ENCODE results near the gene MGAT4B. TPM values are rescaled to one million over a fixed set of nuclear protein-coding genes. Genes with fewer than 3 reads are reported as not detected.

The MGAT4B gene
- total and polyA plus RNA-seq, 2 of the 4 experiments (the other 2 are of a cell fraction): 73.7 to 155 TPM

- Histone ChIP-seq H4K20me1 (ENCODE audit: insufficient read depth, low read length) (peaks cover 16% of the 10 kb centered on the region), H3K27me3 (ENCODE audit: control insufficient read depth, insufficient read depth, low read length) (no peaks in the 10 kb centered on the region), H3K9me1 (ENCODE audit: insufficient read depth, low read length) (no peaks in the 10 kb centered on the region), H3K4ac (ENCODE audit: low read depth, low read length) (no peak overlapping the region), H4K8ac (ENCODE audit: low read depth in 2 of 2, low read length in 2 of 2) (peak overlapping the region in 1 of 2 experiments; percentile 12; a peak in 2 of 4 replicates), H3K9ac (ENCODE audit: low read depth, low read length) (0 out of 2 replicates have a peak overlapping the region, but pooled peaks have one; percentile 68), H2AK9ac (replicated peaks; ENCODE audit: low read depth, low read length, poor library complexity) (peak overlapping the region; percentile 29), H3K9me3 (ENCODE audit: control insufficient read depth, insufficient read depth, low read length) (no peaks in the 10 kb centered on the region), H2AFZ (replicated peaks; ENCODE audit: low read length, poor library complexity) (peak overlapping the region; percentile 92), H3K14ac (replicated peaks; ENCODE audit: low read depth, low read length) (no peak overlapping the region), H3K36me3 (ENCODE audit: control insufficient read depth, insufficient read depth, low read length) (peaks cover 46% of the 10 kb centered on the region), H3K4me3 (ENCODE audit: insufficient read depth, low read depth, low read length) (no peak overlapping the region), H2AK5ac (ENCODE audit: low read depth, low read length) (no peak overlapping the region; the same call in 1 of the 2 replicates), H4K91ac (ENCODE audit: insufficient read depth, low read depth, low read length) (no peak overlapping the region), H2BK20ac (ENCODE audit: low read depth, low read length) (no peak overlapping the region), H2BK120ac (ENCODE audit: low read depth, low read length) (no peak overlapping the region), H3K79me1 (ENCODE audit: low read depth in 1 of 2, low read length in 2 of 2) (peaks cover 4 to 22% of the 10 kb centered on the region in 2 experiments), H3K18ac (ENCODE audit: low read depth, low read length) (no peak overlapping the region), H4K5ac (ENCODE audit: low read depth, low read length) (no peak overlapping the region), H2BK5ac (ENCODE audit: low read depth, low read length, poor library complexity, severe bottlenecking) (no peak overlapping the region), H3K27ac (ENCODE audit: insufficient read depth, low read length) (no peak overlapping the region; the same call in 1 of the 2 replicates), H3K4me1 (ENCODE audit: control insufficient read depth, insufficient read depth, low read length) (peaks cover 9% of the 10 kb centered on the region; the same call in 1 of the 2 replicates), H3K56ac (ENCODE audit: extremely low read depth, insufficient read depth, low read length) (no peak overlapping the region), H3K4me2 (ENCODE audit: low read depth, low read length) (no peak overlapping the region), H2BK15ac (ENCODE audit: low read depth, low read length) (no peak overlapping the region), H3K23ac (ENCODE audit: low read depth, low read length) (no peak overlapping the region)
- ChIA-PET CTCF (no interaction called here), POLR2A (ENCODE audit: unreplicated experiment) (interaction anchor here (0.6 kb wide), 1 partner anchor 28 kb away, joined by 3 read pairs; no protein-coding TSS in a partner anchor)
- dilution Hi-C loops (cut with HindIII; ENCODE audit: low sequenced_read_pairs, unreplicated experiment) (no loop called here), in situ Hi-C loops (cut with MboI; ENCODE audit: low sequenced_read_pairs) (no loop called here), intact Hi-C loops (cut with micrococcal nuclease) (loop anchor here (1.0 kb wide), 2 partner anchors 34 to 65 kb away; partner anchors contain the start of gene MAML1)
- ATAC-seq (ENCODE audit: low read depth) (no peak), DNase-seq (no peak)
- whole genome bisulfite sequencing, 2 experiments (ENCODE audit: extremely low coverage in 2 of 2, insufficient read length in 1 of 2): 92% methylated on average over 17 of the region's 21 CpGs; no CpG with 5 or more reads in 1 of the 2 experiments
- no TSS peak for BruUV-seq (replicated peaks)
- TF ChIP-seq RAD21 (IDR thresholded peaks at IDR 0.05; ENCODE audit: low read length) (no peak), CHD1 (IDR thresholded peaks at IDR 0.05; ENCODE audit: low read depth, low read length) (no peak), MAZ (IDR thresholded peaks at IDR 0.05; ENCODE audit: borderline replicate concordance, low read depth, low read length) (no peak), RFX5 (IDR thresholded peaks at IDR 0.05; ENCODE audit: low read depth, low read length) (no peak), RCOR1 (IDR thresholded peaks at IDR 0.05; ENCODE audit: insufficient replicate concordance, low read length) (no peak), BHLHE40 (IDR thresholded peaks at IDR 0.05; ENCODE audit: low read depth, low read length) (no peak), FOS (IDR thresholded peaks at IDR 0.05; ENCODE audit: low read depth, low read length) (no peak), SMC3 (IDR thresholded peaks at IDR 0.05; ENCODE audit: low read depth, low read length) (no peak), MAFK (IDR thresholded peaks at IDR 0.05; ENCODE audit: low read depth, low read length) (no peak), CEBPB (IDR thresholded peaks at IDR 0.05; ENCODE audit: low read depth, low read length) (no peak), USF2 (IDR thresholded peaks at IDR 0.05; ENCODE audit: low read depth, low read length) (no peak), CTCF (conservative IDR thresholded peaks at IDR 0.05; ENCODE audit: low read depth, low read length) (no peak), POLR2A (IDR thresholded peaks at IDR 0.05; ENCODE audit: low read depth, low read length) (no peak), NFE2L2 (IDR thresholded peaks at IDR 0.05; ENCODE audit: low read depth, low read length) (no peak), MXI1 (IDR thresholded peaks at IDR 0.05; ENCODE audit: borderline replicate concordance, low read depth, low read length) (no peak)
These were observed 9.6 kb downstream of the MGAT4B start for GRCh38 chr5:179796877-179797608.

All from IMR-90 (cell line).